Measurements from ENCODE around the gene SLC25A11.
"Not testable (repeated sequence)": the region's sequence is repeated elsewhere in the genome, so short reads cannot be mapped to it uniquely, and the experiment has no call there.

Gene SLC25A11

GRCh38 chr17:4944163-4944553 lies 4.3 kb upstream of the SLC25A11 start:
- no peak for DNase-seq

- no peak for DNase-seq
Observed at GRCh38 chr17:4942760-4943508, 3.1 kb upstream of the SLC25A11 start.

GRCh38 chr17:4941319-4941610 lies 1.4 kb upstream of the SLC25A11 start:
- DNase-seq = no peak

GRCh38 chr17:4940555-4941318 lies 891 bp upstream of the SLC25A11 start:
- DNase-seq = no peak

GRCh38 chr17:4939546-4939795 lies 375 bp downstream of the SLC25A11 start:
- no peak for DNase-seq

- DNase-seq = no peak
Observed at GRCh38 chr17:4938688-4939545, 929 bp downstream of the SLC25A11 start.

- no peak for DNase-seq
Observed at GRCh38 chr17:4938069-4938491, 1.8 kb downstream of the SLC25A11 start.

GRCh38 chr17:4937553-4937952 lies 2.3 kb downstream of the SLC25A11 start:
- DNase-seq = no peak

- no peak for DNase-seq
Observed at GRCh38 chr17:4936436-4936835, 3.4 kb downstream of the SLC25A11 start.

- no peak for DNase-seq
Observed at GRCh38 chr17:4935650-4936049, 4.2 kb downstream of the SLC25A11 start.

GRCh38 chr17:4934173-4934979 lies 5.5 kb downstream of the SLC25A11 start:
- DNase-seq = no peak

- no peak for DNase-seq
Observed at GRCh38 chr17:4933646-4934045, 6.2 kb downstream of the SLC25A11 start.

GRCh38 chr17:4932756-4933155 lies 7.1 kb downstream of the SLC25A11 start:
- DNase-seq = no peak

- no peak for DNase-seq
Observed at GRCh38 chr17:4931963-4932362, 7.9 kb downstream of the SLC25A11 start, which contains the start of gene GP1BA. Gene GP1BA (plus strand): TSS chr17:4932277. CDS start chr17:4932605, 328 bp downstream.

- no peak for DNase-seq
Observed at GRCh38 chr17:4928881-4929280, 11.0 kb downstream of the SLC25A11 start.

- DNase-seq = not testable (repeated sequence)
Observed at GRCh38 chr17:4926577-4927335, 13.1 kb downstream of the SLC25A11 start.

- DNase-seq = no peak
Observed at GRCh38 chr17:4921320-4921719, 18.5 kb downstream of the SLC25A11 start.

GRCh38 chr17:4920351-4921048 lies 19.3 kb downstream of the SLC25A11 start:
- no peak for DNase-seq

- DNase-seq = no peak
Observed at GRCh38 chr17:4919511-4920047, 20.3 kb downstream of the SLC25A11 start.

GRCh38 chr17:4914551-4914950 lies 25.3 kb downstream of the SLC25A11 start:
- not testable (repeated sequence) for DNase-seq

- no peak for DNase-seq
Observed at GRCh38 chr17:4913994-4914393, 25.9 kb downstream of the SLC25A11 start.

Data from cerebellar nuclear complex (tissue), 1 donor.